Calu3 (cell line): ENCODE data around the gene MAPK8IP1. TPM values are rescaled to one million over a fixed set of nuclear protein-coding genes. Genes with fewer than 3 reads are reported as not detected.

ENCODE experiments used
- BruUV-seq: library from RNA; stranded (reverse); fragments of 400-500 nt; replicated peaks from 2 replicates; lab custom pipeline; 2021; lab: Mats Ljungman, UMichigan
- CTCF ChIA-PET: fragments of 300-600 bp; sonication (Branson Sonifier 250); formaldehyde crosslinking; loops from one replicate; lab custom pipeline; 2022; ENCODE audit warnings: antibody characterized with exemption; lab: Charles Lee
- DNase-seq: peaks from one replicate; pipeline ENCODE4 v3.0.0; 2022
- H3K27ac Mint-ChIP-seq: one replicate; pipeline ENCODE4 v1.8.0; 2022; ENCODE audit warnings: mixed read lengths; ENCODE audit not compliant: unreplicated experiment
- H3K27me3 Mint-ChIP-seq: one replicate; pipeline ENCODE4 v1.8.0; 2022; ENCODE audit warnings: mixed read lengths; ENCODE audit not compliant: unreplicated experiment
- H3K36me3 Mint-ChIP-seq: one replicate; pipeline ENCODE4 v1.8.0; 2022; ENCODE audit warnings: mild to moderate bottlenecking, moderate library complexity, mixed read lengths; ENCODE audit not compliant: insufficient read depth, unreplicated experiment
- H3K4me1 Mint-ChIP-seq: one replicate; pipeline ENCODE4 v1.8.0; 2022; ENCODE audit warnings: mild to moderate bottlenecking, low read depth, mixed read lengths; ENCODE audit not compliant: unreplicated experiment
- H3K4me3 Mint-ChIP-seq: one replicate; pipeline ENCODE4 v1.8.0; 2022; ENCODE audit warnings: mild to moderate bottlenecking, low read depth, moderate library complexity, mixed read lengths; ENCODE audit not compliant: unreplicated experiment
- H3K9me3 Mint-ChIP-seq: one replicate; pipeline ENCODE4 v1.8.0; 2022; ENCODE audit warnings: low read depth, mixed read lengths; ENCODE audit not compliant: unreplicated experiment
- CTCF ChIP-seq: fragments of 200-600 bp; IDR thresholded peaks from one replicate; pipeline ENCODE4 v1.8.0; 2022; ENCODE audit warnings: antibody characterized with exemption; ENCODE audit not compliant: unreplicated experiment
- intact Hi-C: fragments of 100-400 bp; cut with micrococcal nuclease; formaldehyde crosslinking; loops from one replicate; pipeline ENCODE4 v1.10.0; 2022; ENCODE audit not compliant: unreplicated experiment
- total RNA-seq: library from RNA; stranded (reverse); gene quantifications from 2 replicates; pipeline ENCODE4 v1.2.3, GENCODE V29; 2022

The MAPK8IP1 gene
- total RNA-seq, 1 experiment from 2014 or later, result 4.1 TPM

DNA sequence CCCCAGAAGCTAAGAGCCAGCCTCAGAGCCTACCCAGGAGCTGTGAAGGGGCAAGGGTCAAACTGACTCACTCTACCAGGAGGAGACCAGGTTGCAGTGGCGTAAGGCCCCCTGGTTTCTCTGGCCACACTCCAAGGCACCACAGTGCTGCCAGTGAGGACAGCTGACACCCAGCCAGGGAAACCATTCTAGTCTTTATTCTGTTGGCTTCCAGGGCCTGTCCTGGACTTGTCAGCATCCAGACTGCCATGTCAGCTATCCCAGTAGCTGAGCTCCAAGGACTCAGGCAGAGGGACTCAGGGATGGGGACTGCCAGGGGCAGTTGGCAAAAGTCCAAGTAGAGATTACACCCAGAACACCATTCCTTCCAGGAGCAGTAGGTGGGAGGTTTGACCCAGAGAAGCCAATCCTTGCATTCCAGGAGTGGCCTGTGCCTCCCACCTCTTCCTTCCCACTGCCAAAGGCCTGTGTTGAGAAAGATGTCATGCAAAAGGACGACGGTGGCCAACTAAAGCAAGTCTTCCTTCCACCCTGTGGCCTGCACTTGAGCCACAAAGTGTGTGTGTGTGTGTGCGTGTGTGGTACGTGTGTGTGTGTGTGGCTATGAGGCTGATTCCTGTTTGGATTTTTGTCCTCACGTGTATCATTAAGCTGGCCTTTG, 3.6 kb upstream of the MAPK8IP1 start:
- no peak for TF ChIP-seq CTCF
- Mint-ChIP-seq H3K36me3 (peaks cover 17% of the 10 kb centered on the region), H3K27me3 (peaks cover 13% of the 10 kb centered on the region), H3K4me3 (no peak overlapping the region), H3K4me1 (no peaks in the 10 kb centered on the region), H3K27ac (no peak overlapping the region), H3K9me3 (no peaks in the 10 kb centered on the region)
- intact Hi-C loops, result no loop called here
- no peak for DNase-seq
- no TSS peak for BruUV-seq
- CTCF ChIA-PET, result interaction anchor here (0.5 kb wide), 1 partner anchor 1675 kb away, joined by 3 read pairs; no protein-coding TSS in a partner anchor

DNA sequence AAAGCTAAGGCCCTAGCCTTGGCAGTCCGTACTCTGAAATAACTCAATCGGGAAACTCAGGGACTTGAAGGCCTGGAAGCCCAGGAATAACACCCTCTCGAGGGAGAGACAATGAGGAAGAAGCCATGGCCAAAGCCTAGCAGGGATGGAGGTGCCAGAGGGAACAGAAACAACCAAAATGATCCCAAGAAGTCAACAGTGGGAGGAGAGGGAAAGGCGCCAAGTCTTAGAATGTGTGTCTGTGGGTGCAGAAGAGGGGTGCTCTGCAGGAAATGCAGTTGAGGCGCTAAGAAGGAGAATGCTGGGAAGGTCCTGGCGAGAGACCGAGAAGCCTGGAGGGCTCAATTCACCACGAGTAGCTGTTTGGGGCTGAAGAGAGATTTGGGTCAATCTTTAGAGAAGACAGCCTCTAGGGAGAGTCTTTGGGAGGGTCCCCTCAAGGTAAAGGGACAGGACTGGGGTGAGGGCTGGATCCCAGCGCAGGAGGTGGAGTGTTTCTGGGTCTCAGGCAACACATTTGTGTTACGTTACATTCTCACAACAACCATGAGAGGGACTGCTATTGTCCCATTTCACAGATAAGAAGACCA, 760 bp upstream of the MAPK8IP1 start:
- intact Hi-C loops, result no loop called here
- Mint-ChIP-seq H3K27me3 (peaks cover 22% of the 10 kb centered on the region), H3K27ac (no peak overlapping the region), H3K36me3 (peaks cover 17% of the 10 kb centered on the region), H3K9me3 (no peaks in the 10 kb centered on the region), H3K4me1 (no peaks in the 10 kb centered on the region), H3K4me3 (peak overlapping the region; percentile 50)
- BruUV-seq, result no TSS peak
- CTCF ChIA-PET, result no interaction called here
- DNase-seq, result no peak
- TF ChIP-seq CTCF, result no peak

GRCh38 chr11:45885921-45886721, 670 bp downstream of the MAPK8IP1 start:
- H3K9me3 Mint-ChIP-seq, result no peaks in the 10 kb centered on the region
- H3K27me3 Mint-ChIP-seq, result peaks cover 34% of the 10 kb centered on the region
- DNase-seq, result no peak
- no peaks in the 10 kb centered on the region for H3K4me1 Mint-ChIP-seq
- CTCF ChIA-PET, result no interaction called here
- intact Hi-C loops, result no loop called here
- H3K36me3 Mint-ChIP-seq, result peaks cover 17% of the 10 kb centered on the region
- no peak overlapping the region for H3K4me3 Mint-ChIP-seq
- no peak for TF ChIP-seq CTCF
- BruUV-seq, result no TSS peak
- no peak overlapping the region for H3K27ac Mint-ChIP-seq

GRCh38 chr11:45886816-45887520, 1.5 kb downstream of the MAPK8IP1 start:
- CTCF ChIA-PET, result no interaction called here

More at GRCh38 chr11:45886816-45887520, 1.5 kb downstream of the MAPK8IP1 start:
- no peaks in the 10 kb centered on the region for H3K9me3 Mint-ChIP-seq
- H3K27me3 Mint-ChIP-seq, result peaks cover 42% of the 10 kb centered on the region
- no TSS peak for BruUV-seq
- no peaks in the 10 kb centered on the region for H3K4me1 Mint-ChIP-seq
- no peak overlapping the region for H3K4me3 Mint-ChIP-seq
- no peak overlapping the region for H3K27ac Mint-ChIP-seq
- peaks cover 17% of the 10 kb centered on the region for H3K36me3 Mint-ChIP-seq
- DNase-seq, result no peak
- no peak for TF ChIP-seq CTCF
- intact Hi-C loops, result no loop called here
